NB4 (cell line): Measurements from ENCODE around the gene ZNF143.
A peak's percentile ranks its signal among the peaks of the same experiment; 100 is the strongest.

Source experiments
- DNase-seq: peaks from one replicate; pipeline ENCODE4 v3.0.0; 2010; ENCODE audit warnings: low read depth
- H3K4me3 ChIP-seq: one replicate; pipeline ENCODE4 v1.5.1; 2011; ENCODE audit warnings: mild to moderate bottlenecking, low read depth, low read length, moderate library complexity
- MYC ChIP-seq: IDR thresholded peaks from 2 replicates; pipeline ENCODE4 v1.6.1; 2011; ENCODE audit warnings: low read depth, low read length
- POLR2A ChIP-seq: IDR thresholded peaks from 2 replicates; pipeline ENCODE4 v1.6.1; 2011; ENCODE audit warnings: mild to moderate bottlenecking; ENCODE audit not compliant: insufficient read length; ENCODE audit errors: extremely low read depth
- TF ChIP-seq, protein P1 (sequence below): IDR thresholded peaks from 2 replicates; pipeline ENCODE4 v1.6.1; 2011; ENCODE audit warnings: low read depth, low read length
- TF ChIP-seq, protein P2 (sequence below): IDR thresholded peaks from one replicate; pipeline ENCODE4 v1.5.1; 2012; ENCODE audit warnings: low read depth, low read length

ZNF143 gene

DNA sequence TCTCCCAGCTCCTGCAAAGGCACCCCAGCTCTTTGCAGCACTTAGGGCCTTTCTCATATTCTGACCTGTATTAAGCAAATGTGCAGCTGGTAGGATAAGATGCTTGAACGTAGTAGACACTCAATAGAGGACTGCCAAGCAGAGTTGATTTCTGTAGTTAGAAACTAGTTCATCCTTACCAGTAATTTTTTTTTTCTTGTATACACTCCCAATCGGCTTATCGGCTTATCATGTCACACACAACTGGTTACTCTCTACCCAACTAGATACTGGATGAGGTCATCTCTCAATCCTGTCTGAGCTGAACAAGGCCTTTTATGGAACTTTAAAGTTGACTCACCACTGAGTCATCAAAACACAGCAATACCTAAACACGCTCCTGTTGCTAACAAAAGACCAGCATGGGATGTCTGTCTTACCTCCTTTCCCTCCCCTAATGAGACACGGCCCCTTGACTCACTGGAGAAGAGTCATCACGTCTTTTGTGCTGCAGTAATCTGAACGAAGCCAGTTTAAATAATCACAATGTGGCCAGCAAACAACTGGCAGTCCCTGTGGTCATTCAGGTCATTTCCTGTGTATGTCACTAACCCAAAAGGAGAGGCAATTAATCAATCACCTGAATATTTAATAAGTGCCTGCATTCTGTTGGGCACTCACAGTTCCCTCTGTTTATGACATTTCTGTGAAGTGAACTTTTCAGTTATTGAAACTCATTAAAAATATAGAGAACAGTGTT, 105.2 kb downstream of the ZNF143 start:
- peak; percentile 95 for DNase-seq
- TF ChIP-seq, protein P1, sequence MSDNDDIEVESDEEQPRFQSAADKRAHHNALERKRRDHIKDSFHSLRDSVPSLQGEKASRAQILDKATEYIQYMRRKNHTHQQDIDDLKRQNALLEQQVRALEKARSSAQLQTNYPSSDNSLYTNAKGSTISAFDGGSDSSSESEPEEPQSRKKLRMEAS, result peak; percentile 87
- no peak for TF ChIP-seq MYC
- no peak overlapping the region for H3K4me3 ChIP-seq

DNA sequence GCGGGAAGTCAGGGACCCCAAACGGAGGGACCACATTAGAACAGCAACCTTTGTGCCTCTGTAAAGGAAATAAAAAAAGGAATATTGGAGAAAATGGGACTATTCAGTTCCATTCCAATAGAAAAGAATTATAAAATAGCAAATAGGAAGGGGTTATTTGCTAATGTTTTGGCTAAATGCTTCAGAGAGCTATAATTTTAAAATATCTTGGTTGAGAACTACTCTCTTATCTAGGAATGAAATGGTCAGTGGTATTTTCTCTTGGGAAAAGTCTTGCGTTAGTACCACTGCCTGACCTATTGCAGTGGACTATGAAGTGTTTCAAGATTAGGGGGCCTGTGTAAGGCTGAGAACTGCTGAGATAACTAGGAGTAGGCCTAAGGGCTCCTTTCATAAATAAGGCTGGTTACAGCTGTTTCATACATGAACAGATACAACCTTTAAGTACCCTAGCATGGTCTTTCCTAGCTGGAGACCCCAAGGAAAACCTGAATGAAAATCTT, 105.8 kb downstream of the ZNF143 start:
- TF ChIP-seq, protein P2, sequence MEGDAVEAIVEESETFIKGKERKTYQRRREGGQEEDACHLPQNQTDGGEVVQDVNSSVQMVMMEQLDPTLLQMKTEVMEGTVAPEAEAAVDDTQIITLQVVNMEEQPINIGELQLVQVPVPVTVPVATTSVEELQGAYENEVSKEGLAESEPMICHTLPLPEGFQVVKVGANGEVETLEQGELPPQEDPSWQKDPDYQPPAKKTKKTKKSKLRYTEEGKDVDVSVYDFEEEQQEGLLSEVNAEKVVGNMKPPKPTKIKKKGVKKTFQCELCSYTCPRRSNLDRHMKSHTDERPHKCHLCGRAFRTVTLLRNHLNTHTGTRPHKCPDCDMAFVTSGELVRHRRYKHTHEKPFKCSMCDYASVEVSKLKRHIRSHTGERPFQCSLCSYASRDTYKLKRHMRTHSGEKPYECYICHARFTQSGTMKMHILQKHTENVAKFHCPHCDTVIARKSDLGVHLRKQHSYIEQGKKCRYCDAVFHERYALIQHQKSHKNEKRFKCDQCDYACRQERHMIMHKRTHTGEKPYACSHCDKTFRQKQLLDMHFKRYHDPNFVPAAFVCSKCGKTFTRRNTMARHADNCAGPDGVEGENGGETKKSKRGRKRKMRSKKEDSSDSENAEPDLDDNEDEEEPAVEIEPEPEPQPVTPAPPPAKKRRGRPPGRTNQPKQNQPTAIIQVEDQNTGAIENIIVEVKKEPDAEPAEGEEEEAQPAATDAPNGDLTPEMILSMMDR, result no peak
- TF ChIP-seq, protein P1, result no peak
- no peak for TF ChIP-seq MYC
- no peak for TF ChIP-seq POLR2A
- DNase-seq, result no peak
- H3K4me3 ChIP-seq, result no peak overlapping the region

DNA sequence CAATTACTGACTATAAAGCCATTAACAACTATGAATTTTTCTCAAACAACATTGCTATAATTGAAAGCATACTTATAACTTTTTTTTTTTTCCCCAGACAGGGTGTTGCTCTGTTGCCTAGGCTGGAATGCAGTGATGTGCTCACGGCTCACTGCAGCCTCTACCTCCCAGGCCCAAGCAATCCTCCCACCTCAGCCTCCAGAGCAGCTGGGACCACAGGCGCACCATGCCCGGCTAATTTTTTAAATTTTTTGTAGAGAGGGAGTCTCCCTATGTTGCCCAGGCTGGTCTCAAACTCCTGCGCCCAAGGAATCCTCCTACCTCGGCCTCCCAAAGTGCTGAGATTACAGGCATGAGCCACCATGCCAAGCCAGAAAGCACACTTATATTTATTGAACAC, 106.6 kb downstream of the ZNF143 start:
- no peak for DNase-seq
- no peak overlapping the region for H3K4me3 ChIP-seq
- TF ChIP-seq, protein P2, result no peak
- TF ChIP-seq, protein P1, result no peak
- TF ChIP-seq MYC, result no peak
- no peak for TF ChIP-seq POLR2A

DNA sequence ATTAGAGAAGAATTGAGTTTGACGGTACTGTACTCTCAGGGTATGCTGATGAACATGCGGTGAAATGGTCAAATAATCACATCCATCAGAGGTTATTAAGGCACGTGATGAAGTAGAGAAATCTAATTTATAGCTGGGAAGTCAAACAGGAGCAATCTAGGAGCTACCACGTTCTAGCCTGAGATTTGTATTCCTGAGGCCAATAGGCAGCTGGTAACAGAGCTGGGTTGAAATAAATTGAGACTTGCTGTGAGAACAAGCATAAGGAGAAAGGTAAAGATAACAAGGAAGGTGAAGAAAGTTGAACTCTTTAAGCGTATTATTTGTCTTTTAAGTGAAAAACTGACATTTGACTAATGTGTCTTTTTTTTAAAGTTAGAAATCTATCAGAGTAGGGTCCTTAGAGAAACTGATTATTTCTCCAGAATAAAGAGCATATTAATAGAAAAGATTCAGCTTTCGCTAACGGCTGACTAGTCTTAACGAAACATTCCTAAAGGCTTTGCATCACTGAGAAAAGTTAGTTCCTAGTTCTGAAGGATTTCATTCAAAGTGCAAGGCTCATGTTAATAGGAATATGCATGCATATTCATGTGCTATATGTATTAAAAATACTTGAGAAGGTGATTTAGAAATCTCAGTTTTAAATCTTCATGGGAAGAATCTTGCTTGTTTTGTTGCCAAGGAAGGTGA, 107.5 kb downstream of the ZNF143 start:
- H3K4me3 ChIP-seq, result no peak overlapping the region
- no peak for DNase-seq
- TF ChIP-seq, protein P1, result no peak
- TF ChIP-seq MYC, result no peak
- TF ChIP-seq, protein P2, result no peak
- no peak for TF ChIP-seq POLR2A

DNA sequence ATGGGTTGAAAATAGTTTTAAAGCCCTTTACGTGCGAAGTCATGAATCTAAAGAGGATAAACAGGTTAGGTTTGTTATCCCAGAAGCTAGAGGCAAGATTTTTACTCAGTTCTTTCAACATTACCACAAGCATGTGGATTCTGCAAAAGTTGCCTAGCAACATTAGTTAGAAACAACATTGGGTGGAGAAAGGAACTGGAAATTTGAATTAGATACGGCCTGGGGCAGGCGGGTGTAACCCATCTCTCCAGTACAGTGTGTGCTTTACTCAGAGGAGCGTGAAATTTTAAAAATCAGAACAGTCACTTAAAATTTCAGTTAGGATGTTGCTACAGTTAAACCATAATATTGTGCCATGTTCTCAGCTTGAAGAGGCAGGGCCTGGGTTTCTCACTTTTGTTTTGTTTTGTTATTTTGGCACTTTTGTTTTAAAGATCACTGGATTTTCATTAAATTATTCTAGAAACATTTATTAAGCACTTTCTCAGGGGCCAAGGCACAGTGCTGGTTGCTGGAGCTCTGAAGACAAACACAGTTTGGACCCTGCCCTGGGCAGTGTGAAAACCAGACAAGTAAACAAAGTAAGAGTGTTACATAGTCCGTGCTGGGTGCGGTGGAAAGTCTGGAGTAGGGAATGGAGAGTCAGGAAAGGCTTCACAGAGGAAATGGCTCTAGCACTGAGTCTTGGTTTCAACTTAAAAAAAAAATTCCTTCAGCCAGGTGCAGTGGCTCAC, 108.2 kb downstream of the ZNF143 start:
- TF ChIP-seq, protein P2, result no peak
- no peak overlapping the region for H3K4me3 ChIP-seq
- DNase-seq, result peak; percentile 24

DNA sequence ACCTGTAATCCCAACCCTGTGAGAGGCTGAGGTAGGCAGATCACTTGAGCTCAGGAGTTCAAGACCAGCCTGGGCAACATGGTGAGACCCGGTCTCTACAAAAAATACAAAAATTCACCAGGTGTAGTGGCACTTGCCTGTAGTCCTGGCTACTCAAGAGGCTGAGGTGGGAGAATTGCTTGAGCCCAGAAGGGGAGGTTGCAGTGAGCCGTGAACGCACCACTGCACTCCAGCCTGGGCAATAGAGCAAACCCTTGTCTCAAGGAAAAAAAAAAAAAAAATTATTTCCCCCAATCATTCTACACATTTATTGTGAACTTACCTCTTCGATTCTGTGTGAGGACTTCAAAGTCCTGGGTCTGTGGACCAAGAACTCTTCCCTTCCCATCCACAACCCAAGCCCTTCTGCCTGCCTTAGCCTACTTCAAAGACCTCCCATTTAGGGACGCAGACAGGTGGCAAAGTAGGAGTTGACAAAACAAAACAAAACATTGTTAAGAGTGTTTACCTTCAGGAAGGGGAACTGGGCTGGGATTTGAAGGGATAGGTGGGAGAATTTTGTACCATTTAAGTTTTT, 108.9 kb downstream of the ZNF143 start:
- DNase-seq, result no peak
- H3K4me3 ChIP-seq, result no peak overlapping the region
- TF ChIP-seq POLR2A (no peak), MYC (no peak)
- TF ChIP-seq, protein P2, result no peak
- TF ChIP-seq, protein P1, result no peak
